Neutrophil (primary cell): ENCODE results near the gene ZNF91.

Experiments used
- H3K27ac ChIP-seq: fragments of 200-600 bp; sonication (generic); 2 replicates; pipeline ENCODE4 v1.5.1; 2016; ENCODE audit warnings: mild to moderate bottlenecking, moderate library complexity
- H3K27me3 ChIP-seq: fragments of 200-600 bp; sonication (generic); 2 replicates; pipeline ENCODE4 v1.6.0; 2016; ENCODE audit warnings: mild to moderate bottlenecking
- H3K36me3 ChIP-seq: fragments of 200-600 bp; sonication (generic); 2 replicates; pipeline ENCODE4 v1.5.1; 2017
- H3K4me1 ChIP-seq, 2 experiments: fragments of 200-600 bp in 1 of 2; sonication (generic) in 1 of 2; 1 replicate in 1 of 2; 2 replicates in 1 of 2; pipeline versions ENCODE4 v1.5.1 to v1.6.1; 2013 to 2016; ENCODE audit warnings: low read depth in 1 of 2, low read length in 1 of 2, mild to moderate bottlenecking in 1 of 2, moderate library complexity in 1 of 2; ENCODE audit not compliant: control insufficient read depth in 1 of 2, insufficient read depth in 1 of 2
- H3K4me3 ChIP-seq, 2 experiments: fragments of 200-600 bp in 1 of 2; sonication (generic) in 1 of 2; 1 replicate in 1 of 2; 2 replicates in 1 of 2; pipeline ENCODE4 v1.5.1; 2013 to 2016; ENCODE audit warnings: low read depth in 1 of 2, low read length in 1 of 2, mild to moderate bottlenecking in 1 of 2, moderate library complexity in 1 of 2
- H3K9me3 ChIP-seq: fragments of 200-600 bp; sonication (generic); 2 replicates; pipeline ENCODE4 v1.5.1; 2016
- CTCF ChIP-seq: fragments of 200-600 bp; sonication (generic); IDR thresholded peaks from 2 replicates; pipeline ENCODE4 v1.5.1; 2016; ENCODE audit warnings: antibody characterized with exemption

The ZNF91 gene

GRCh38 chr19:23318143-23318542 lies 77.1 kb downstream of the ZNF91 start:
- Histone ChIP-seq H3K27me3 (no peaks in the 10 kb centered on the region), H3K27ac (no peak overlapping the region), H3K4me3 (no peak overlapping the region), H3K9me3 (no peaks in the 10 kb centered on the region), H3K4me1 (peaks cover 5 to 10% of the 10 kb centered on the region in 2 experiments), H3K36me3 (no peaks in the 10 kb centered on the region)
- no peak for TF ChIP-seq CTCF

- Histone ChIP-seq H3K4me1 (peaks cover 0 to 3% of the 10 kb centered on the region in 2 experiments), H3K4me3 (no peak overlapping the region), H3K27me3 (no peaks in the 10 kb centered on the region), H3K36me3 (no peaks in the 10 kb centered on the region), H3K9me3 (peaks cover 5% of the 10 kb centered on the region), H3K27ac (no peak overlapping the region)
- TF ChIP-seq CTCF, result no peak
Observed at GRCh38 chr19:23315286-23315685, 80.0 kb downstream of the ZNF91 start.

GRCh38 chr19:23314505-23315251 lies 80.6 kb downstream of the ZNF91 start:
- Histone ChIP-seq H3K4me3 (no peak overlapping the region), H3K36me3 (no peaks in the 10 kb centered on the region), H3K27me3 (no peaks in the 10 kb centered on the region), H3K4me1 (peaks cover 0 to 3% of the 10 kb centered on the region in 2 experiments), H3K9me3 (peaks cover 5% of the 10 kb centered on the region), H3K27ac (no peak overlapping the region)
- TF ChIP-seq CTCF, result no peak

GRCh38 chr19:23313196-23313595 lies 82.1 kb downstream of the ZNF91 start:
- Histone ChIP-seq H3K9me3 (peaks cover 5% of the 10 kb centered on the region), H3K4me1 (peaks cover 0 to 3% of the 10 kb centered on the region in 2 experiments), H3K27ac (no peak overlapping the region), H3K36me3 (no peaks in the 10 kb centered on the region), H3K4me3 (no peak overlapping the region), H3K27me3 (no peaks in the 10 kb centered on the region)
- no peak for TF ChIP-seq CTCF

- TF ChIP-seq CTCF, result no peak
- Histone ChIP-seq H3K27ac (no peak overlapping the region), H3K27me3 (no peaks in the 10 kb centered on the region), H3K4me1 (peaks cover 0 to 3% of the 10 kb centered on the region in 2 experiments), H3K4me3 (no peak overlapping the region), H3K36me3 (no peaks in the 10 kb centered on the region), H3K9me3 (peaks cover 5% of the 10 kb centered on the region)
Observed at GRCh38 chr19:23312515-23312914, 82.8 kb downstream of the ZNF91 start.
